ENCODE measurements around the gene B4GAT1.

B4GAT1 gene

DNA sequence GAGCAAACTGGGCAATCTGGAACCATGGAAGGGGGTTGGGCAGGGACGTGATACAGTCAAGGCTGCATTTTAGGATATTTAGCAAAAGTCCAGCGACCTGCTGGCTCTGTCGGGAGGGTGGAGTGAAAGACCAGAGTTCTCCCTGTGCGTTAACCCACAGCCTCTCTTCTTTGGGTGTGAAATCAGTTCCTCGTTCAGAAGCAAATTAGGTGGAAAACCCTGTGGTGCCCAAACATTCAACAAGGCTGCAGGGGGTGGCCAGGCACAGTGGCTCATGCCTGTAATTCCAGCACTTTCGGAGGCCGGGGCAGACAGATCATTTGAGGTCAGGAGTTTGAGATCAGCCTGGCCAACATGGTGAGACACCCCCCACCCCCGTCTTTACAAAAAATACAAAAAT is 49.8 kb downstream of the B4GAT1 start:
- no peak for DNase-seq
